Spinal cord (tissue), 10 donors: ENCODE results near the gene COL5A3. TPM values are rescaled to one million over a fixed set of nuclear protein-coding genes. Genes with fewer than 3 reads are reported as not detected.

ENCODE experiments used
- DNase-seq, 6 donors: peaks; one replicate each; pipeline versions ENCODE4 v3.0.0 to v3.0.0-alpha.2; 2013 to 2015; ENCODE audit warnings: low spot score in 6 of 6, low read depth in 4 of 6
- H3K27ac ChIP-seq: one replicate; pipeline ENCODE4 v1.5.1; 2013; ENCODE audit warnings: low read depth, low read length, control low read depth
- H3K27me3 ChIP-seq: one replicate; pipeline ENCODE4 v1.6.1; 2013; ENCODE audit warnings: low read length; ENCODE audit not compliant: control insufficient read depth, insufficient read depth
- H3K36me3 ChIP-seq: one replicate; pipeline ENCODE4 v1.6.1; 2013; ENCODE audit warnings: low read length; ENCODE audit not compliant: control insufficient read depth, insufficient read depth
- H3K4me1 ChIP-seq: one replicate; pipeline ENCODE4 v1.6.1; 2013; ENCODE audit warnings: low read length; ENCODE audit not compliant: control insufficient read depth, insufficient read depth
- H3K4me3 ChIP-seq: one replicate; pipeline ENCODE4 v1.5.1; 2013; ENCODE audit warnings: low read depth, low read length, control low read depth
- H3K9me3 ChIP-seq: one replicate; pipeline ENCODE4 v1.6.1; 2013; ENCODE audit warnings: low read length; ENCODE audit not compliant: control insufficient read depth, insufficient read depth
- WGBS: methylation state at CpG from one replicate; pipeline ENCODE4 v1.1.5; 2013; ENCODE audit warnings: missing lambda C conversion rate; ENCODE audit not compliant: insufficient coverage; 5-methylcytosine and 5-hydroxymethylcytosine counted together
- polyA plus RNA-seq, 2 donors: library from polyadenylated mRNA; unstranded; fragments of 120-200 nt; gene quantifications; one replicate each; pipeline ENCODE4 v1.2.1, GENCODE V29; 2013; ENCODE audit not compliant: insufficient read length in 2 of 2
- small RNA-seq: library from RNA; depleted of rRNA; stranded (forward); fragments of <200 nt; gene quantifications from one replicate; pipeline ENCODE3, GENCODE V24; 2014; ENCODE audit warnings: low replicate concordance
- total RNA-seq, 2 donors: library from RNA; depleted of rRNA in 1 of 2; stranded (reverse); fragments of 120-200 nt in 1 of 2; fragments of >200 nt in 1 of 2; gene quantifications; one replicate each; pipeline versions ENCODE4 v1.2.3 to v1.2.4, GENCODE V29; 2013 to 2014
- donor health status: healthy.

The COL5A3 gene
- total and polyA plus RNA-seq, 4 donors, result 7.8 to 18.1 (median 14.7) TPM

DNA sequence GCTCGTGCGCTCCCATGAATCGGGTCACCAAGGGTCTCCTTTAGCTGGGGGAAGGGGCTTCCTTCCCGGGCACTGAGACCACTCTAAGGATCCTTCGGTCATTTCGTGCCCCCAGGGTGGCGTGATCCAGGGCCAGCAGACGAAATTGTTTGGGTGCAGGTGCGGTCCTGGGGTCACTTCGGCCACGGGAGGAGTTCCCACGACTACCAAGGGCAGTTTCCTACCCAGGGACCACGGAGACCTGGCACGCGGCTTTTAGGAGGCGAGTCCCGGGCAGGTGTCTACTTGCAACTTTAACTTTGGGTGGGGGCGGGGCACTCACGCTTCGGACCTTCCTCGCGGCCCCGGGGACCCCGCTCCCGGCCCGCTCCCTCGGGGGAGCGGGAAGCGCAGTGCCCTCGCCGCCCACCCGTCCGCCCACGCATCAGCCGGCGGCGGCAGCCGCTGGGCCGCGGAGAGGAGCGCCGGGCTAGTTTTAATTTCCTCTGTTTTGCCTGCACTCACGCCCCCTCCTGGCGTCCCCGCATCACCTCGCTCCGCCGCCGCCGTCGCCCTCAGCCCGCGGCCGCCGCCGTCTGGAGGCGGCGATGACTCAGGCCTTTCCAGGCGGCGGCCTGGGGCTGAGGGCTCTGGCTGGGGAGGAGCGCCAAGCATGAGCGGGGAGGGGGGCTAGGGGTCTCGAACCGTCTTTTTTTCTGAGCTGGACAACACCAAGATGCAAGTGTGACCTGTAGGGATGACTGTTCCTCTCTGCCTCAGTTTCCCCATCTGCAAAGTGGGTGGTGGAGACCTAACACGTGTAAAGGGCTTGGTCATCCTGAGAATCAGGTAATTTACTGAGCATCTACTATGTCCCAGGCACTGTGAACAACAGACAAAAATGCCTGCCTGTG is 95.7 kb downstream of the COL5A3 start:
- Histone ChIP-seq H3K9me3 (no peaks in the 10 kb centered on the region), H3K27me3 (peaks cover 2% of the 10 kb centered on the region), H3K36me3 (peaks cover 2% of the 10 kb centered on the region), H3K4me3 (peak overlapping the region; percentile 40), H3K4me1 (peaks cover 20% of the 10 kb centered on the region), H3K27ac (no peak overlapping the region)
- WGBS, result under 1% methylated on average over 64 of the region's 65 CpGs
- peak in 2 of 6 donors; percentile 85 to 89 for DNase-seq

DNA sequence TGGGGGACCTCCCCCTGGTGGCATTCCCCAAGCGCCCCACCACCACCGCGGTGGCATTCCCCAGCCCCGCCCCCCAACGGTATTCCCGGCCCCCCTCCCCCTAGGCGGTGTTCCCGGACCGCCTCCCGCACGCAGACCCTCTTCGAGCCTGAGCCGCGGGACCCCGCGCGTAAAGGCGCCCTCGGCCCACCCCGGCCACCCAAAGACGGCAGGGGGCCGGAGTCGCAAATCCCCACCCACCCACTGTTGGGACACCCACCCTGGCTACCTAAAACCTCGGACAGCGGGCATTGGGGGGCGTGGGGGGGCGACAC is 96.3 kb downstream of the COL5A3 start:
- 0% methylated on average over 10 of the region's 27 CpGs for WGBS
- DNase-seq, result no peak
- Histone ChIP-seq H3K4me1 (peaks cover 20% of the 10 kb centered on the region), H3K27me3 (peaks cover 2% of the 10 kb centered on the region), H3K4me3 (peak overlapping the region; percentile 40), H3K27ac (no peak overlapping the region), H3K9me3 (no peaks in the 10 kb centered on the region), H3K36me3 (peaks cover 2% of the 10 kb centered on the region)

GRCh38 chr19:9913237-9914000 is 96.9 kb downstream of the COL5A3 start:
- DNase-seq, result peak in 2 of 6 donors; percentile 50 to 53
- Histone ChIP-seq H3K36me3 (peaks cover 2% of the 10 kb centered on the region), H3K4me1 (peaks cover 20% of the 10 kb centered on the region), H3K4me3 (peak overlapping the region; percentile 29), H3K27ac (no peak overlapping the region), H3K27me3 (peaks cover 2% of the 10 kb centered on the region), H3K9me3 (no peaks in the 10 kb centered on the region)
- 1% methylated on average over 59 of the region's 95 CpGs for WGBS

GRCh38 chr19:9912551-9913236 is 97.6 kb downstream of the COL5A3 start:
- Histone ChIP-seq H3K27ac (no peak overlapping the region), H3K4me3 (peak overlapping the region; percentile 29), H3K36me3 (peaks cover 2% of the 10 kb centered on the region), H3K27me3 (peaks cover 2% of the 10 kb centered on the region), H3K9me3 (no peaks in the 10 kb centered on the region), H3K4me1 (peaks cover 20% of the 10 kb centered on the region)
- DNase-seq, result no peak
- WGBS, result 33% methylated on average over 23 of the region's 24 CpGs

- 71% methylated on average over 5 of the region's 6 CpGs for WGBS
- H3K36me3 ChIP-seq, result peaks cover 7% of the 10 kb centered on the region
- DNase-seq, result no peak
- H3K27ac ChIP-seq, result no peak overlapping the region
- H3K9me3 ChIP-seq, result no peaks in the 10 kb centered on the region
- H3K4me3 ChIP-seq, result no peak overlapping the region
- H3K27me3 ChIP-seq, result peaks cover 2% of the 10 kb centered on the region
- H3K4me1 ChIP-seq, result peaks cover 24% of the 10 kb centered on the region
Measured at GRCh38 chr19:9911524-9912185, 98.6 kb downstream of the COL5A3 start.

DNA sequence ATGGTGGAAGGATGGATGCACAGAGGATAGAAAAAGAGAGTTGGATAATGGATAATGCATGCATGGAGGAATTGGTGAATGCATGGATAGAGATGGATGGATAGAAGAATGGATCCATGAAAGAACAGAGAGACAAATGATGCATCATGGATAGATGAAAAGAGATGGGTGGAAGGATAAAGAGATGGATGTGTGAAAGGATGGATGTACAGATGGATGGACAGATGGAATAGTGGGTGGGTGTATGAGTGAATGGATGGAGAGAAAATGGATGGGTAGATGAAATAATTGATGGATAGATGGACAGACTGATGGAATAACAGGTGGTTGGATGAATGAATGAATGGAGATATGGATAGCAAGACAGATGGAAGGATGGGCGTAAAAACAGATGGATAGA is 99.7 kb downstream of the COL5A3 start:
- Histone ChIP-seq H3K36me3 (peaks cover 7% of the 10 kb centered on the region), H3K4me3 (no peak overlapping the region), H3K27ac (no peak overlapping the region), H3K4me1 (peaks cover 34% of the 10 kb centered on the region), H3K9me3 (no peaks in the 10 kb centered on the region), H3K27me3 (peaks cover 2% of the 10 kb centered on the region)
- no CpG with 5 or more reads among the region's 1 CpG for WGBS
- DNase-seq, result no peak

Small RNA genes within 50 kb of the gene (small RNA-seq; reads per million reads assigned to genes)
- gene MIR5589, result not detected

Other genes starting within 250 kb of the COL5A3 start
- gene ZNF846, start 241.8 kb downstream of the COL5A3 start, total RNA-seq, result 10 to 100 TPM; 30.6 to 36.6 TPM
- gene ZNF846, start 241.8 kb downstream of the COL5A3 start, polyA plus RNA-seq, result 10 to 100 TPM; 16.5 to 23.4 TPM
- gene FBXL12, start 191.4 kb downstream of the COL5A3 start, total RNA-seq, result 10 to 100 TPM in 1 of 2 donors, 1 to 10 TPM in 1; 7.6 to 16.3 TPM
- gene FBXL12, start 191.4 kb downstream of the COL5A3 start, polyA plus RNA-seq, result 10 to 100 TPM; 18.5 to 30.9 TPM
- gene UBL5, start 182.6 kb downstream of the COL5A3 start, total RNA-seq, result 100 to 1,000 TPM; 142 to 503 TPM
- 100 to 1,000 TPM; 304 to 319 TPM for gene UBL5, start 182.6 kb downstream of the COL5A3 start, polyA plus RNA-seq
- 100 to 1,000 TPM; 124 to 143 TPM for gene PIN1, start 175.2 kb downstream of the COL5A3 start, total RNA-seq
- gene PIN1, start 175.2 kb downstream of the COL5A3 start, polyA plus RNA-seq, result 100 to 1,000 TPM; 191 to 227 TPM
- gene OLFM2, start 74.0 kb downstream of the COL5A3 start, total RNA-seq, result 10 to 100 TPM; 47.9 to 79.2 TPM
- 100 to 1,000 TPM; 237 to 251 TPM for gene OLFM2, start 74.0 kb downstream of the COL5A3 start, polyA plus RNA-seq
- gene RDH8, start 3.0 kb upstream of the COL5A3 start, total RNA-seq, result not detected
- gene RDH8, start 3.0 kb upstream of the COL5A3 start, polyA plus RNA-seq, result not detected
- 10 to 100 TPM; 13.1 to 35.3 TPM for gene SHFL, start 75.8 kb upstream of the COL5A3 start, total RNA-seq
- gene SHFL, start 75.8 kb upstream of the COL5A3 start, polyA plus RNA-seq, result 10 to 100 TPM; 35.1 to 45.9 TPM
- under 1 TPM; 0.30 to 0.72 TPM for gene ANGPTL6, start 92.2 kb upstream of the COL5A3 start, total RNA-seq
- gene ANGPTL6, start 92.2 kb upstream of the COL5A3 start, polyA plus RNA-seq, result under 1 TPM; 0.62 to 0.72 TPM
- gene PPAN, start 95.9 kb upstream of the COL5A3 start, total RNA-seq, result 10 to 100 TPM; 16.0 to 23.9 TPM
- 10 to 100 TPM; 33.1 to 43.3 TPM for gene PPAN, start 95.9 kb upstream of the COL5A3 start, polyA plus RNA-seq
- 1 to 10 TPM; 2.8 to 4.6 TPM for gene P2RY11, start 101.2 kb upstream of the COL5A3 start, total RNA-seq
- 10 to 100 TPM; 19.6 to 25.2 TPM for gene P2RY11, start 101.2 kb upstream of the COL5A3 start, polyA plus RNA-seq
- 100 to 1,000 TPM; 104 to 198 TPM for gene EIF3G, start 109.4 kb upstream of the COL5A3 start, total RNA-seq
- gene EIF3G, start 109.4 kb upstream of the COL5A3 start, polyA plus RNA-seq, result 100 to 1,000 TPM; 149 to 174 TPM
- 10 to 100 TPM; 30.3 to 39.9 TPM for gene DNMT1, start 184.4 kb upstream of the COL5A3 start, total RNA-seq
- gene DNMT1, start 184.4 kb upstream of the COL5A3 start, polyA plus RNA-seq, result 100 to 1,000 TPM in 1 of 2 donors, 10 to 100 TPM in 1; 96.7 to 114 TPM
- 1 to 10 TPM; 4.4 to 8.2 TPM for gene S1PR2, start 220.8 kb upstream of the COL5A3 start, total RNA-seq
- 1 to 10 TPM; 4.9 to 6.9 TPM for gene S1PR2, start 220.8 kb upstream of the COL5A3 start, polyA plus RNA-seq
- 10 to 100 TPM; 13.7 to 35.5 TPM for gene MRPL4, start 241.7 kb upstream of the COL5A3 start, total RNA-seq
- 10 to 100 TPM; 56.2 to 59.7 TPM for gene MRPL4, start 241.7 kb upstream of the COL5A3 start, polyA plus RNA-seq